ENCODE measurements around the gene PCDH17. TPM values are rescaled to one million over a fixed set of nuclear protein-coding genes. Genes with fewer than 3 reads are reported as not detected.

The PCDH17 gene
- total RNA-seq, 1 donor from 2014 or later: 2.1 TPM

GRCh38 chr13:57739089-57739488 is 107.5 kb downstream of the PCDH17 start:
- ATAC-seq: no peak

- no peak for ATAC-seq
Measured at GRCh38 chr13:57739543-57740190, 108.1 kb downstream of the PCDH17 start.

- ATAC-seq: no peak
Measured at GRCh38 chr13:57740719-57741118, 109.2 kb downstream of the PCDH17 start.

GRCh38 chr13:57748096-57748495 is 116.6 kb downstream of the PCDH17 start:
- no peak for ATAC-seq

- no peak for ATAC-seq
Measured at GRCh38 chr13:57760951-57761350, 129.4 kb downstream of the PCDH17 start.

GRCh38 chr13:57763689-57764088 is 132.1 kb downstream of the PCDH17 start:
- ATAC-seq: no peak
